C4-2B (cell line): ENCODE results near the gene ADAMTS3.

ENCODE experiments used
- H3K27ac ChIP-seq: fragments of 450-650 bp; 2 replicates; pipeline ENCODE4 v1.5.1; 2017
- CTCF ChIP-seq: fragments of 450-650 bp; conservative IDR thresholded peaks from 2 replicates; pipeline ENCODE4 v1.5.1; 2017; ENCODE audit warnings: mild to moderate bottlenecking
- ZFX ChIP-seq: fragments of 450-650 bp; IDR thresholded peaks from 2 replicates; pipeline ENCODE4 v1.6.1; 2017

The ADAMTS3 gene

GRCh38 chr4:72566464-72566972, 2.5 kb downstream of the ADAMTS3 start:
- TF ChIP-seq CTCF (no peak), ZFX (no peak)
- H3K27ac ChIP-seq: no peak overlapping the region

DNA sequence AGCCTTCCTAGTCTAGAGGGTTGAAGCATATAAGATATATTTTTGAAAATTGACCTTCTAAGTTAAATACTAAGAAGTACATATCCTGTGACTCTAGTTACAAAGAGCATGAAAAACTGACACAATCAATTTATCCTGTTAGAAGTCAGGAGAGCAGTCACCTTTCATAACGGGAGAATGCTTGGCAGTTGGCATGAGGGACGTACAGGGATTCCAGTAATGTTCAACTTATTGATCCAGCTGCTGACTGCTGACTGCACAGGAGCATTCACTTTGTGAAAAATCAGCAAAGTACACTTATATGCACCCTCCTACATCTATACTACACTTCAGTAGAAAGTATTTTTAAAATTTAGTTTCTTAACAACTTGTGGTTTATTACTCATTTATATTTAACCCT, 4.2 kb downstream of the ADAMTS3 start:
- TF ChIP-seq ZFX: no peak
- no peak for TF ChIP-seq CTCF
- no peak overlapping the region for H3K27ac ChIP-seq

DNA sequence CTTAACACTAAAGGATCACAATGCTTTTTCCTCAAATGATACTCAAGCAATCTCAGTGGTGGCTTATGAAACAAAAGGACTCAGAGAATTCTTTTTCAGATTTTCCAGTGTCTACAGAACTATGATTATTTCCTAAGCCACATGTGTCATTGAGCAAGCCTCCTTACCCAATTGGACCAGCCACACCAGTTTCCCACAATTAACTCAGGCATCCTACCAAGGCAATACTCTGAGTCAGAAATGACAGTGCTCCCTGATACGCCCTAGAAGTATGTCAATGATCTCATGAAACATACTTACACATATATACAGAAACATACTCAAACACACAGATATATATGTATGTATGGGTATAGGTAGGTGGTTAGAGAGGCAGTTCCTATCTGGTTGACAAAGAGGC, 4.8 kb downstream of the ADAMTS3 start:
- TF ChIP-seq CTCF: no peak
- TF ChIP-seq ZFX: no peak
- H3K27ac ChIP-seq: no peak overlapping the region

- TF ChIP-seq CTCF (no peak), ZFX (no peak)
- no peak overlapping the region for H3K27ac ChIP-seq
Measured at GRCh38 chr4:72558655-72559054, 10.4 kb downstream of the ADAMTS3 start.

DNA sequence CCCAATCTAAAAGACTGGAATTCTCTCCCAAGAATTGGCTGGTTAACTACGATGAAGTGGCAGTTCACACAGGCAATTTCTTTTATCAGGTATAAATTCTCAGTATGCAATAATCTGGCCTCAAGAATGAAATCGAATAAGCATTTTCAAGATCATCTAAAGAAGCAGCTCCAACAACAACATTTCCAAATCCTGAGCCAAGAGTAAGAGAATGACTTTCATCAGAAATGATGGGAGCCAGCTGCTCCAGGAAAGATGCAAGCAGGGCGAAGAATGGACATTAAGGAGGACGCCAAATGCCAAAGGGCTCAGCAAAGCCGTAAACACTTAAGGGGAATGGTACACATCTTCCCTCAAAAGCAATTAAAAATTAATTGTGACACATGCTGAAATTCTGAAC, 12.0 kb downstream of the ADAMTS3 start:
- no peak for TF ChIP-seq CTCF
- TF ChIP-seq ZFX: no peak
- no peak overlapping the region for H3K27ac ChIP-seq

GRCh38 chr4:72555377-72555831, 13.6 kb downstream of the ADAMTS3 start:
- no peak overlapping the region for H3K27ac ChIP-seq
- TF ChIP-seq ZFX (no peak), CTCF (no peak)

- no peak overlapping the region for H3K27ac ChIP-seq
- TF ChIP-seq ZFX (no peak), CTCF (no peak)
Measured at GRCh38 chr4:72553540-72554337, 15.3 kb downstream of the ADAMTS3 start.
